GM10266 (cell line): Measurements from ENCODE around the gene RPL37A.

Experiments used
- DNase-seq: peaks from one replicate; pipeline ENCODE4 v3.0.0; 2012; ENCODE audit errors: extremely low spot score
- TF ChIP-seq, protein P1 (sequence below): IDR thresholded peaks from 2 replicates; pipeline ENCODE4 v1.5.1; 2012; ENCODE audit warnings: mild to moderate bottlenecking, low read depth; ENCODE audit not compliant: control insufficient read depth, insufficient read depth; ENCODE audit errors: missing control alignments

RPL37A gene

DNA sequence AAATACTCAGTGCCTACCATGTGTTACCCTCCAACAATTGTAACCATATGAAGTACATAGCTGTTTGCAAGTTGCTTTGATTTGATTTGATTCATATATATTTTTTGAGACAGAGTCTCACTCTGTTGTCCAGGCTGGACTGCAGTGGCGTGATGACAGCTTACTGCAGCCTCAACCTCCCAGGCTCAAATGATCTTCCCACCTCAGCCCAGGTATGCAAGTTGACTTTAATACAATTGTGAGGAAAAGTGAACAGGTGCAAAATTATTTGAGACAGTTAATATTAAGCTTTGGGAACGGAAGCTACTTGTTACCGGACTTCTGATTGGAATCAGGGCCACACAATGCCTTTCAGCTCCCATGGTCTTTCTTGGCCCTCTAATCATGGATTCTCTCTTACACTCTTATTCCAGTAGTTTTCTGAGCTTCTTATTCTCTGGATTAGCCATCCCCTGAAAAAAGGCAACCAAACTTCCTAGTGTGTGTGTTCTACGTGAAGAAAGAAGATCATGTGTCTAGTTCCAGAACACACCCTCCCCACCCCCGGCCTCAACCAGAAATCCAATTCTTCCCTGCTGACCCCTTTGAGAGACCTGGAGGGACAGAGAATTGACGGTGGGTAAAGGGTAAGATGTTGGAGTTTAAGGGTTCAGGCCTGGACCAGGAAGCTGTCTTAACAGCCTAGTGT is 1.1 kb upstream of the RPL37A start:
- TF ChIP-seq, protein P1, sequence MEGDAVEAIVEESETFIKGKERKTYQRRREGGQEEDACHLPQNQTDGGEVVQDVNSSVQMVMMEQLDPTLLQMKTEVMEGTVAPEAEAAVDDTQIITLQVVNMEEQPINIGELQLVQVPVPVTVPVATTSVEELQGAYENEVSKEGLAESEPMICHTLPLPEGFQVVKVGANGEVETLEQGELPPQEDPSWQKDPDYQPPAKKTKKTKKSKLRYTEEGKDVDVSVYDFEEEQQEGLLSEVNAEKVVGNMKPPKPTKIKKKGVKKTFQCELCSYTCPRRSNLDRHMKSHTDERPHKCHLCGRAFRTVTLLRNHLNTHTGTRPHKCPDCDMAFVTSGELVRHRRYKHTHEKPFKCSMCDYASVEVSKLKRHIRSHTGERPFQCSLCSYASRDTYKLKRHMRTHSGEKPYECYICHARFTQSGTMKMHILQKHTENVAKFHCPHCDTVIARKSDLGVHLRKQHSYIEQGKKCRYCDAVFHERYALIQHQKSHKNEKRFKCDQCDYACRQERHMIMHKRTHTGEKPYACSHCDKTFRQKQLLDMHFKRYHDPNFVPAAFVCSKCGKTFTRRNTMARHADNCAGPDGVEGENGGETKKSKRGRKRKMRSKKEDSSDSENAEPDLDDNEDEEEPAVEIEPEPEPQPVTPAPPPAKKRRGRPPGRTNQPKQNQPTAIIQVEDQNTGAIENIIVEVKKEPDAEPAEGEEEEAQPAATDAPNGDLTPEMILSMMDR = no peak
- no peak for DNase-seq

DNA sequence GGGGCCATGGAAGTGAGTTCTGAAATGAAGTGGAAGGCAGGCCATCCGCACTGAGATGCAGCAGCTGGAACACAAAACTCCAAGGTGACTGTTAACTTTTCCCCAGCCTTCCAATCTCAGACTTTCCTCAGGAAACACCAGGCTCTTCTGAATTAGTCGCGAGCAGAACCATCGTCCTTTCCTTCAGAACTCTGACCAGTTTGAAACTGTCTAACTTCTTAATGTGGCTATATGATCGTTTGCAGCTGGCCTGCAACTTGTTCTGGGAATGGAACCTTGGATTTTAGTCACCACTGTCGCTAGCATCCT is 620 bp upstream of the RPL37A start:
- no peak for DNase-seq
- TF ChIP-seq, protein P1 = no peak

DNA sequence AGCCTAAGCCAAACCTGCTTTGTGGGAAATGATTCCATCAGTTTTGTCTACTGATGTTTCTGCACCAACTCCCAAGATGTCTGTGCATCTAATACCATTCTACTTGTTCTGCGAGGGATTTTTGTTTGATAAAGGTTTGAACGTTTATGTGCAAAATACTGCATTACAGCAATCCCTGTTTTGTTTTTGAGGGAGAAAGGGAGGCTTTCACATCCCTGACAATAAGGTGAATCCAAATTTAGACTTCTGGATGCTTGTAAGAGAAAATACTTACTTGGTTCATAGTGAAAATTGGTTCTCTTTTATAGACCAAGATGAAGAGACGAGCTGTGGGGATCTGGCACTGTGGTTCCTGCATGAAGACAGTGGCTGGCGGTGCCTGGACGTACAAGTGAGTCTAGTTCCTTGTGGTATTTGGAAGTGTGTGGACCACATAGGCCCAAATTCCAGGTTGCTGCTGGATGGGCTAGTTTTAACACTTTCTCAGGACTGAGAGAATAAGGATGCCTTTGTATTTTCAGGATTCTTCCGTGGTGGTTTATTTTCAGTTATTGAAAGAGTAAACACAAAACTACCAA is 1.1 kb downstream of the RPL37A start:
- DNase-seq = no peak
- TF ChIP-seq, protein P1 = no peak

DNA sequence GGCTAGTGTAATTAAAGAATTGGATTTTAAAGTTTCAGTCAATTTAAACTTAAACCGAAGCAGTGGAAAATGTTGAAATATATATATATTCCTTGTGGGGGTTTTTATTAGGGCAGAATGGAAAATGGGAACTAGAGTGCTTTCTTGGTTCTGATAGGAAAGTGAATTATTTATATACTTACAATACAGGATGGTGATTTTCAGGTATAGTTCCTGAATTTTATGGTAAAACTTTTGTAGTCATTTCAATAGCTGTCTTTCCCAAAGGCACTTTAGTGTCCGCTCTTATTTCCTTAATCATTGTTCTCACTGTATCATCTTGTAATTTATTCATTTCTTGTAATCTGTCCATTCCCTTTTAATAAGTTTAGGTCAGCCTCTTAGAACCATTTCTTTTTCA is 1.9 kb downstream of the RPL37A start:
- TF ChIP-seq, protein P1 = no peak
- DNase-seq = no peak

DNA sequence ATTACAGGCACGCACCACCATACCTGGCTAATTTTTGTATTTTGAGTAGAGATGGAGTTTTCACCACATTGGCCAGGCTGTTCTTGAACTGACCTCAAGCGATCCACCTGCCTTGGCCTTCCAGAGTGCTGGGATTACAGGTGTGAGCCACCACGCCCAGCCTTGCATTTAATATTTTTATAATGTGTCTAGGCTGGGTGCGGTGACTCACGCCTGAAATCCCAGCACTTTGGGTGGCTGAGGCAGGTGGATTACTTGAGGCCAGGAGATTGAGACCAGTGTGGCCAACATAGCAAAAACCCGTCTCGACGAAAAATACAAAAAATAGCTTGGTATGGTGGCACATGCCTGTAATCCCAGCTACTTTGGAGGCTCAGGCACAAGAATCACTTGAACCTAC is 3.2 kb downstream of the RPL37A start:
- DNase-seq = no peak
- TF ChIP-seq, protein P1 = no peak

DNA sequence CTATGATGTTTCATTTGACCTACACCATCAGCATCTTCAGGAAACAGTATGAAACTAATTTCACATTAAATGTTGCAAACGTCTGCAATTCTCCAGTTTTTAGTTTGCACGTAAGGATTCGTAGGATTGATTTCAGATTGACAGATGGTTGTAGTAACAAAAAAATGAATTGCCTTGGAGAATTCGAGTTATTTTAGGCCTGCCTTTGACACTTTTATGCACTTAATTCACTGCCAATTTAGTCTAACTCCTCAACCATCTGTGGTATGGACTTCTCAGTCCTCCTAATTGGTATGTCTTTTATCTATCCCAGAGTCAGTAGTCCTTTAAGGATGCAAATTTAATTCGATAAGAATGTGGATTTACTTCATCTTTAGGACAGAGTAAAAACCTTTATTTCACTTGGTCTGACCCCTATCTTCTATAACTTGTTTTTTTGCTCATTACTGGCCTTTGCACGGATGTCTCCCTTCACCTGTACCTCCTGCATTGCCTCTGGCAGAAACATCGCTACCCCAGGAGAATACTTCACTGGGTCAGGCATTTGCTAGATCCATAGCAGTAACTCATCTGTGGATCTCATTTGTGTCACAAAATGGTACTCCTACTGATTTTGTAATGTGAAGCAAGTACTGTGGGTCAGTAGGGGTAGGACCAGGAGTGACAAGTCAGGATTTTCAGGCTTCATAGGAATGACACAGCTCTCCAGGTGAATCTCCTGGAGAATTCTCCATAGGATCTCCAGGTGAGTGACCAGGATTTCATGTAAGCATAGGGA is 3.9 kb downstream of the RPL37A start:
- TF ChIP-seq, protein P1 = no peak
- DNase-seq = no peak

DNA sequence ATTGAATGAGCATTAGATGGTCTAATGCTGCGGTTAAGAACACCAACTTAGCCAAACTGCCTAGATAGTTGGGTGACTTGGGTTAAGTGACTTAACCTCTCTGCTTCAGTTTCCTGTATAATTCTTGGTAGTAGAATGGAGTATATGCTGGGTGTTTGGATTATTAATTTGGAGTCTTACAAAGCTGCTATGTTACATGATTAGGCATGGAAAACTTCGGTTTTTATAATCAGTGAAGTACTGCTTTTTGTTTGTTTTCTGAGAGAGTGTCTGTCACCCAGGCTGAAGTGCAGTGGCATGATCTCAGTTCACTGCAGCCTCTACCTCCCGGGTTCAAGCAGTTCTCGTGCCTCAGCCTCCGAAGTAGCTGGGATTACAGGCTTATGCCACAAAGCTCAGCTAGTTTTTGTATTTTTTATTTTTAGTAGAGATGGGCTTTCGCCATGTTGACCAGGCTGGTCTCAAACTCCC is 4.5 kb downstream of the RPL37A start:
- no peak for DNase-seq
- TF ChIP-seq, protein P1 = no peak
